Dendritic cell treated with granulocyte-macrophage colony-stimulating factor and Interleukin-4, amounts not matched to agents 40 ng/mL and 50 ng/mL, for 4 days (primary cell): Measurements from ENCODE around the gene RETREG1.

ENCODE experiments used
- H3K27ac Mint-ChIP-seq: one replicate; pipeline ENCODE4 v1.8.0; 2022; ENCODE audit warnings: mild to moderate bottlenecking, mixed read lengths
- H3K27me3 Mint-ChIP-seq: one replicate; pipeline ENCODE4 v1.8.0; 2022; ENCODE audit warnings: mild to moderate bottlenecking, mixed read lengths
- H3K36me3 Mint-ChIP-seq: one replicate; pipeline ENCODE4 v1.8.0; 2022; ENCODE audit warnings: low read depth, mixed read lengths
- H3K4me1 Mint-ChIP-seq: one replicate; pipeline ENCODE4 v1.8.0; 2022; ENCODE audit warnings: low read depth, mixed read lengths
- H3K4me3 Mint-ChIP-seq: one replicate; pipeline ENCODE4 v1.8.0; 2022; ENCODE audit warnings: mild to moderate bottlenecking, moderate library complexity, mixed read lengths
- H3K9me3 Mint-ChIP-seq: one replicate; pipeline ENCODE4 v1.8.0; 2022; ENCODE audit warnings: mixed read lengths
- intact Hi-C: fragments of 100-400 bp; cut with micrococcal nuclease; formaldehyde crosslinking; loops from one replicate; pipeline ENCODE4 v1.15.0; 2022

The RETREG1 gene

DNA sequence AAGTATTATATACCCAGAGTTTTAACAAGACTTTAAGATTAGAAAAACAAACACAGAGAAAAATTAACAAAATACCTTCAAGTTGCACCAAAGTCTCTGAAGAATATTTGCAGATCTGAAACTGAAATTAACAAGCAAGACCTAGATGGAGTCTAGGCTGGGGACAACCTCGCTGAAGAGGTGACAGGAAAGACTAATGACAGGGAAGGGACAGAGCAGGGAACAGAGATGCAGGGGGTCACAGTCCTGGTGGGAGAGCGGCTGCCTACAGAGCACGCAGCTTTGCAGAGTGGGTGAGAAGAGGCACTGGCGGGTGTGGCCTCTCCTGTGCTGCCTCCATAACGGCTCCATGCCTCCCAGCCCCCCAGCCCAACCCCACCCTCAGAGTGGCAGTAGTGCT is 13.5 kb downstream of the RETREG1 start:
- Mint-ChIP-seq H3K27me3 (no peaks in the 10 kb centered on the region), H3K4me1 (peaks cover 10% of the 10 kb centered on the region), H3K36me3 (no peaks in the 10 kb centered on the region), H3K27ac (no peak overlapping the region), H3K4me3 (no peak overlapping the region), H3K9me3 (no peaks in the 10 kb centered on the region)
- intact Hi-C loops, result no loop called here

DNA sequence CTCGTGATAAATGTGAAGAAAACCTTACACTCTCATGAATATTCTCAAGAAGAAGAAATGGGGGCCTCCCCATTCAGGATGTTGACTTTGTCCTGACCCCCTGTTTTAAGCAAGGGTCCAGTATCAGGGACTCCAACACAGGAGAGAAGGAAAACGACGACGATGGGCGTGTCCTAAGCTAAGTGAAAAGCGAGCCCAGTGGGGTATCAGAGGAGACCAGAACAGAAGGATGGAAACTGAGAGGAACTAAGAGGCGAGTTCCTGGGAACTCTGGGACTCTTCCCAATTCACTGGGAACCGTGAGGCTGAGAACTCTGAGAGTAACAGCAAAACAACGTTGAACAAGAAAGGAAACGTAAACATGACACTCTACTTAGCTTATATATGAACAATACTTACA is 14.6 kb downstream of the RETREG1 start:
- Mint-ChIP-seq H3K4me1 (peaks cover 10% of the 10 kb centered on the region), H3K27ac (no peak overlapping the region), H3K9me3 (no peaks in the 10 kb centered on the region), H3K4me3 (no peak overlapping the region), H3K36me3 (no peaks in the 10 kb centered on the region), H3K27me3 (no peaks in the 10 kb centered on the region)
- intact Hi-C loops, result no loop called here

DNA sequence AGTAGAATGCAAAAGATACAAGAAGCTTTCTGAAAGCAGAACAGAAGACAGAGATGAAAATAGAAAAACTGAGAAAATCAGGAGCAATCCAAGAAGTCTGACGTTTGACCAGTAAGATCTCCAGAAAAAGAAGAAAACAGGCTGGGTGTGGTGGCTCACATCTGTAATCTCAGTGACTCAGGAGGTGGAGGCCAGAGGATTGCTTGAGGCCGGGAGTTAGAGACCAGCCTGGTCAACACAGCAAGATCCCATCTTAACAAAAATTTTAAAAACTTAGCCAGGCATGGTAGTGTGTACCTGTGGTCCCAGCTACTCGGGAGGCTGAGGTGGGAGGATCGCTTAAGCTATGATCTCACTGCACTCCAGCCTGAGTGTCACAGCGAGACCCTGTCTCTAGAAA is 15.9 kb downstream of the RETREG1 start:
- H3K27ac Mint-ChIP-seq, result peak overlapping the region; percentile 47
- peaks cover 10% of the 10 kb centered on the region for H3K4me1 Mint-ChIP-seq
- no peaks in the 10 kb centered on the region for H3K36me3 Mint-ChIP-seq

DNA sequence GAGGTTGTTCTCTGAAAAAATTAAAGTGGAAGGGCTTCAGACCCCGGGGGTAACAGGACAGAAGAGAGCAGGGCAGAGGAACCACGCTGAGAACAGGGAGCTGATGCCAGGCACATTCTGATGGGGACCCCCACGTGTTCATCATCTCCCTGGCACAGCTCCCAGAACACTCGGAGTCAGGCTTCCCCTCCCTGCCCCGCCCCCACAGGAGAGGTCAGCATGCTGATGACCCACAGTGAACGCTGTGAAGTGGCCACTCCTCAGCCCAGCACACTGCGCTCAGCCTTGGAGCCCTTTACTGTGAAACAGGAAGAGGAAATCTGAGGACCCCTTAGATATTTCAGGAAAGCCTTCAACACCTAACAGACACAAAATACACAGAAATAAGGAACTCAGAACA is 16.4 kb downstream of the RETREG1 start:
- H3K27me3 Mint-ChIP-seq, result no peaks in the 10 kb centered on the region
- H3K36me3 Mint-ChIP-seq, result no peaks in the 10 kb centered on the region
- H3K4me1 Mint-ChIP-seq, result peaks cover 10% of the 10 kb centered on the region
- intact Hi-C loops, result no loop called here
- peak overlapping the region; percentile 17 for H3K4me3 Mint-ChIP-seq
- H3K9me3 Mint-ChIP-seq, result no peaks in the 10 kb centered on the region
- peak overlapping the region; percentile 47 for H3K27ac Mint-ChIP-seq

More for the DNA sequence above, 15.9 kb downstream of the RETREG1 start:
- no peak overlapping the region for H3K4me3 Mint-ChIP-seq
- no peaks in the 10 kb centered on the region for H3K9me3 Mint-ChIP-seq
- intact Hi-C loops, result no loop called here
- no peaks in the 10 kb centered on the region for H3K27me3 Mint-ChIP-seq

DNA sequence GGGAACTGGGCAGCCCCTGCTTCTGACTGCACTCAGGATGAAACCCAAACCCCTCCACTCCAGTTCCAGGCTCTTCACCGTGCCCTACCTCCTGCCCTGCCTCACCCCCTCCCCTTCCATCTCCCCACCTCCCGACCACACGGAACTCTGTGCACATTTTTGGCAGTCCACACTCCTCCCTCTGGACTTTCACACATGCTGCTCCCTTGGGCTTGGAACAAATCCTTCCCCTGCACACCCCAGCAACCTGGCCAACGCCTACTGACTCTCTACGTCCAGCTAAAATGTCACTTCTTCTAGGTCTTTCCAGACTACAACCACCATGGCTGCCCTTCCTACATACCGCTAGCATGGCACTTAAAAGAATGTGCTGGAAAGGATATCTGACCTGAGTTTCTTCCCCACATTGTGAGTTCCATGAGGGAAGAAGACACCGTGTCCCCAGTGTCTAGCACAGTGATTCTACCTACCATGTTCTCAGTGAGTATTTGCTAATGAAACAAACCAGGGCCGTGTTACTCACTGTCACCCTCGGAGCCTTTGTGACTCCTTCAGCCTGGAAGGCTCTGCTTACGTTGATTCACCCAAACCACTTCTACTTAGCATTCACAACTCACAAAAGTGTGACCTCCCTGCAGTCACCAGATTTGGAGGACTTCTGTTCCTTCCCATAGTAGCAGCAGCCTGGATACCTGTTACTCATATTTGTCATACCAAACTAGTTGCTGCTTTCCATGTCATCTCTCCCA is 18.7 kb downstream of the RETREG1 start:
- intact Hi-C loops, result no loop called here
- peaks cover 12% of the 10 kb centered on the region for H3K4me1 Mint-ChIP-seq
- H3K27me3 Mint-ChIP-seq, result no peaks in the 10 kb centered on the region
- H3K27ac Mint-ChIP-seq, result no peak overlapping the region
- no peaks in the 10 kb centered on the region for H3K36me3 Mint-ChIP-seq
- no peaks in the 10 kb centered on the region for H3K9me3 Mint-ChIP-seq
- H3K4me3 Mint-ChIP-seq, result no peak overlapping the region

DNA sequence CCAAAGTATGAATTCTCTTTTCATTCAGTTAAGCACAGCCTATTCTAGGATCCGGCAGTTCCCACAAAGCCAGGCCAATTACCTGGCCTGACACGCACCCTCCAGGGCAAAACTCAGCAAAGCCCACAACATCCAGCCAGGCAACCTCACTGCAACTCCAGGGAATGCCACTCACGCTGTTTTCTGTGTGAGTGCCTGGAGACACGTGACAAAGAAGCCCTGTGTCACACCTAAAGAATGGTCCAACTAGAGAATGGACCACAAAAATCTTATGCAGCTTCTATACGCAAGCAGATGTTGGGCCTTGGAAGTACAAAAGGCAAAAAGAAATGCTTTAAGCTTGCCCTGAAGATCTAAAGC is 20.2 kb downstream of the RETREG1 start:
- intact Hi-C loops, result no loop called here
- Mint-ChIP-seq H3K36me3 (no peaks in the 10 kb centered on the region), H3K4me3 (no peak overlapping the region), H3K4me1 (peaks cover 15% of the 10 kb centered on the region), H3K27me3 (no peaks in the 10 kb centered on the region), H3K9me3 (no peaks in the 10 kb centered on the region), H3K27ac (no peak overlapping the region)

DNA sequence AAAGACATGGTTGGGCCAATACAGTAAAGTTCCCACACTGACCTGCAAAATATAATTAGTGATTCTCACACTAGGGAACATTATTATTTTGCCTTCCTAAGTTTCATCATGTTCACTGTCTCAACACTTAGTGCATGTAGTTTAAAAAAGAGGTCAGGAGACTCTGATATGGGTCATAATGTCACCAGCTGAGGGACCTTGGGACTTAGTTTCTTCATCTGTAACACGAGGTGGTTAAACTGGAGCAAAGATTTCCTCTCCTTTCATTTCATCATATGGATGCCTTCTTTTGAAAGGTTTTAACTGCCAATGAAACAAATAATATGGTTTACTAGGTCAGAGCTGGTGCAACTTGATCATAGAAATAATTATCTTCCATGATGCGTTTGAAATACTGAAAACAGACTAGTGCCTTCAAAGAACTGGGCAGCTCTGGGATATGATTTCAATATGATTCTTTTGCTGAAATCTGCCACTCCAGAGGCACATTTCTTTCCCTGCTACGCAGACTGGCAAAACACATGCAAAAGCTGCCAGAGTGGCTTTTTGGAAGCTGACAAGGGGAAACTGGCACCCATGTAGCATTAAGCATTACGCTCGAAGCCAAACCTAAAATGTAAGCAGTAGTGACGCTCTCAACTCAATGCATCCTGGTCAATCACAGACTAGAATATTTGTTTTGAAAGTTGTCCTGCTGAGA is 20.8 kb downstream of the RETREG1 start:
- no peaks in the 10 kb centered on the region for H3K27me3 Mint-ChIP-seq
- H3K27ac Mint-ChIP-seq, result no peak overlapping the region
- no peaks in the 10 kb centered on the region for H3K9me3 Mint-ChIP-seq
- H3K4me3 Mint-ChIP-seq, result no peak overlapping the region
- no peaks in the 10 kb centered on the region for H3K36me3 Mint-ChIP-seq
- H3K4me1 Mint-ChIP-seq, result peaks cover 14% of the 10 kb centered on the region
- intact Hi-C loops, result no loop called here

DNA sequence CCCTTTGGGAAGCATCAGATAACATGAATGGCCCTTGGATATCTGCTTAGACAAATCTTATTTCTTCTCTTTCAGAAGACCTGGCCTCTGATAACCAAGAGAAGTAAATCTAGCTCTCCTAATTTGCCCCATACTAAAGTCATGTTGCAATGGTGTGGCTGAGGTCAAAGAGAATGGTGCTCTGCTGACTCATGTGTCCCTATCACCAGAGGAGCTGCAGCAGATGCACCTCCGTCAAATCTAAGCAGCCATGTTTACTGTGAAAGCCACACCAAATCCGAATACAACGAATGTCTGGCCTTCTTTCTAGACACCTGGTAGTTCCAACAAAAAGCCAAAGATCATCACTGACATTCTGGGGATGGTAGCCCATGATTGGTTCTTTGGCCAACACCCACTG is 23.2 kb downstream of the RETREG1 start:
- H3K27ac Mint-ChIP-seq, result no peak overlapping the region
- intact Hi-C loops, result no loop called here

DNA sequence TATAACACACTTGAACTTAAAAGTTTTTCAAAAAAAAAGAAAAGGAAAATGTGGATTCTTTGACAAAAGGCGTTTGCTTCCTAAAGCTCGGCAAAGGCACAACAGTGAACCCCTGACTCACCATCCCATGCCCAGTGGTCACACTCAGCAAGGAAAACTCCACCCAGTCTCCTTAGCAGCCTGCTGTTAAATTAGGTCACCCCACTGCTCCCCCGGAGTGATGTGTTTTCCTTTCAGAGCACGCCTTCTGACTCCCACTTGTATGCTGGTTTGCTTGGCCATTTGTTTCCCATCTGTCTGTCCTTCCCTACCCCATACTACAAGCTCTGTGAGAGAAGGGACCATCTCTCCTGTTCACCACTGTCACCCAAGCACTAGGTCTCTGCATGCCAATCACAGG is 23.8 kb downstream of the RETREG1 start:
- H3K27me3 Mint-ChIP-seq, result no peaks in the 10 kb centered on the region
- no peak overlapping the region for H3K4me3 Mint-ChIP-seq
- H3K27ac Mint-ChIP-seq, result no peak overlapping the region
- H3K4me1 Mint-ChIP-seq, result peaks cover 4% of the 10 kb centered on the region
- H3K36me3 Mint-ChIP-seq, result no peaks in the 10 kb centered on the region
- H3K9me3 Mint-ChIP-seq, result no peaks in the 10 kb centered on the region
- intact Hi-C loops, result no loop called here

More for the DNA sequence above, 23.2 kb downstream of the RETREG1 start:
- Mint-ChIP-seq H3K27me3 (no peaks in the 10 kb centered on the region), H3K4me1 (peaks cover 4% of the 10 kb centered on the region), H3K9me3 (no peaks in the 10 kb centered on the region), H3K4me3 (no peak overlapping the region), H3K36me3 (no peaks in the 10 kb centered on the region)

DNA sequence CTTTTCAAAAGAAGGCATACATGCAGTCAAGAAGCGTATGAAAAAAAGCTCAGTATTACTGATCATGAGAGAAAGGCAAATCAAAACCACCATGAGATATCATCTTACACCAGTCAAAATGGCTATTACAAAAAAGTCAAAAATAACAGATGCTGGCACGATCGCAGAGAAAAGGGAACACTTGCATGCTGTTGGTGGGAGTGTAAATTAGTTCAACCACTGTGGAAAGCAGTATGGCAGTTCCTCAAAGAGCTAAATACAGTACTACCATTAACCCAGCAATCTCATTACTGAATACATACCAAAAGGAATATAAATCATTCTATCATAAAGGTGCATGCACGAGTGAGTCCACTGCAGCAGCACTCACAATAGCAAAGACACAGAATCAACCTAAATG is 24.5 kb downstream of the RETREG1 start:
- H3K4me3 Mint-ChIP-seq, result no peak overlapping the region
- H3K9me3 Mint-ChIP-seq, result no peaks in the 10 kb centered on the region
- no peaks in the 10 kb centered on the region for H3K36me3 Mint-ChIP-seq
- peaks cover 4% of the 10 kb centered on the region for H3K4me1 Mint-ChIP-seq
- intact Hi-C loops, result no loop called here
- no peak overlapping the region for H3K27ac Mint-ChIP-seq
- no peaks in the 10 kb centered on the region for H3K27me3 Mint-ChIP-seq

DNA sequence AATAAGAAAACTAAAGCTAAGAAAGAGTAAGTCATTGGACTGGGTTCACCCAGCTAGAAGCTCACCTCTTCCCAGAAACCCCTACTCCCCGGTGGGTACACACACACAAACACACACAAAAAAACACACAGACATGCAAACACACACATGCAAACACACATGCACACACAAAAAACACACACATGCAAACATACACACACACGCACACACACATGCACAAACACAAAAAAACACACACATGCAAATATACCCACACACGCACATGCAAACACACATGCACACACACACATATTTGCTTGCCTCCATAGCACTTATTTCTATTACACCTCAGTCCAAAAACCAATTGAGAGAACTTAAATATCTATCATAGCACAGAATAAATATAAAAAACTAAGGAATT is 26.1 kb downstream of the RETREG1 start:
- H3K27me3 Mint-ChIP-seq, result no peaks in the 10 kb centered on the region
- intact Hi-C loops, result no loop called here
- H3K4me1 Mint-ChIP-seq, result peaks cover 4% of the 10 kb centered on the region
- no peak overlapping the region for H3K4me3 Mint-ChIP-seq
- no peaks in the 10 kb centered on the region for H3K9me3 Mint-ChIP-seq
- H3K36me3 Mint-ChIP-seq, result no peaks in the 10 kb centered on the region
- no peak overlapping the region for H3K27ac Mint-ChIP-seq

DNA sequence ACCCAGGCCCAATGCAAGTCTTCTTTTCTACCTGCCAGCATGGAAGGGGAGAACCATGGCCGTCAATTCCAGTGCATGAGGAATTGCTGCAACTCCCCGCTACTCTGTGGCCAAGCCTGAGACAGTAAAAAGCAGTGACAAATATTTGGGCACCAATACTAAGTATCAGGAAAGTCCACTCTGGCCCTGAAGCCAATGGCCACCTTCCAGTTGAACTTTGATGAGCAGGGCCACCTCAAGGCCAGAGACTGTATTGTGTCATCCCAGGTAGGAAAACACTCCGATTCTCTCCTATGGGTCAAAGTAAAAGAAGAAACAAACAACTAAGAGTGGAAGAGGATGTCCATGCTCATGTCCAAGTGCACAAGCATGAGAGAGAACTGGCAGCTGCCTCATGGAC is 27.1 kb downstream of the RETREG1 start:
- Mint-ChIP-seq H3K27ac (no peak overlapping the region), H3K27me3 (no peaks in the 10 kb centered on the region), H3K36me3 (no peaks in the 10 kb centered on the region), H3K4me3 (no peak overlapping the region), H3K4me1 (peaks cover 4% of the 10 kb centered on the region), H3K9me3 (no peaks in the 10 kb centered on the region)
- intact Hi-C loops, result no loop called here

DNA sequence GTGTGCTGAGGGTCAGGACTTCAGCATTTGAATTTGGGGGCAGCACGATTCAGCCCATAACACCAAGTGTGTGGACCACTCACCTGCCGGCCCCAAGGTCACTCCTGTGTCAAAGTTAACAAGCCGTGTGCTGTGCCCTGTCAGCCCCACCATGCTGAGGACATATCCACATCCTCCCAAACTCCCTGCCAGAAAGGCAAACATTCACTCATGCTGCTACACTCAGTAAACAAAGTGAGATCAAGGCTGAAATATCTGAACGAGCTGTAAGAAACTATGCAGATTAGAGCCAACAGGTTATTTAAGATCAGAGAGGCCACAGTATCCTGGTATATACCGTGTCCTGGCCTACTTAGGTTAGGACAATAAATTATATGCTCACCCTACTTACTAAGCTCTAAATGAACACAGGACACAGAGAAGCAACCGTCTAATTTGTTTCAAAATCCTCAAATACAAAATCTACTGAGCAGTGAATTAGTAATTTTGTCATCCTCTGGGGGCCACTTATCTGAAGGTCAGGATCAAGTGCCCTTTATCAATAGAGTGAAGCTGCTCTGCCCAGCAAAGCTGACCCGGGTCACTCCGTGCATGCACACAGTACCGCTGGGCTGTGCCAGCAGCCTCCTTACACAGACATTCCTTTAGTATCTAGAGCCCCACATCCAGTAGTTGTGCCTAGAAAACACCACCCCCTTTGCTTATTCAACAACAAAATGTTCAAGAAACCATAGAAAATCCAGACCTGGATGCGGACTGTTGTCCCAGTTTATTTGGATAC is 28.2 kb downstream of the RETREG1 start:
- Mint-ChIP-seq H3K4me3 (no peak overlapping the region), H3K9me3 (no peaks in the 10 kb centered on the region), H3K27ac (no peak overlapping the region), H3K36me3 (no peaks in the 10 kb centered on the region), H3K4me1 (peaks cover 4% of the 10 kb centered on the region), H3K27me3 (no peaks in the 10 kb centered on the region)
- intact Hi-C loops, result no loop called here

DNA sequence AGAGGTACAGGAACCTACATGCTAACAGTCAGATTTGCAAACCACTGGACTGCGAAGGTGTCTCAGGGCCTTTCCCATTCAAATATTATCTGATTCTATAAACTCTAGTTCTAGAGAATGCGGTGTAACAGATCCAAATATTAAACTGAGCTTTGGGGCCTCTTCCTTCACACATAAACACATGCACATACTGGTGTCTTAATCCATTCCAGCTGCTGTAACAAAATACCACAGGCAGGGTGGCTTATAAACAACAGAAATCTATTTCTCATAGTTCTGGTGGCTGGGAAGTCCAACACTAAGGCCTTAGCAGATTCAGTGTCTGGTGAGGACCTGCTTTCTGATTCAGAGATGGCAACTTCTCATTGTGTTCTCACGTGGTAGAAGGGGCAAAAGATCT is 30.2 kb downstream of the RETREG1 start:
- intact Hi-C loops, result no loop called here
- no peaks in the 10 kb centered on the region for H3K27me3 Mint-ChIP-seq
- no peaks in the 10 kb centered on the region for H3K4me1 Mint-ChIP-seq
- no peaks in the 10 kb centered on the region for H3K36me3 Mint-ChIP-seq
- no peak overlapping the region for H3K27ac Mint-ChIP-seq
- H3K4me3 Mint-ChIP-seq, result no peak overlapping the region
- H3K9me3 Mint-ChIP-seq, result no peaks in the 10 kb centered on the region
